ENCODE measurements around the gene RAD23B.
"Not testable (repeated sequence)": the region's sequence is repeated elsewhere in the genome, so short reads cannot be mapped to it uniquely, and the experiment has no call there.

RAD23B gene

GRCh38 chr9:107294756-107295155, 11.7 kb downstream of the RAD23B start:
- no peak for DNase-seq

- no peak for DNase-seq
Measured at GRCh38 chr9:107295995-107296394, 12.9 kb downstream of the RAD23B start.

GRCh38 chr9:107296592-107296991, 13.5 kb downstream of the RAD23B start:
- not testable (repeated sequence) for DNase-seq

GRCh38 chr9:107299437-107299836, 16.4 kb downstream of the RAD23B start:
- no peak for DNase-seq

GRCh38 chr9:107306308-107306707, 23.2 kb downstream of the RAD23B start:
- DNase-seq: no peak

- no peak for DNase-seq
Measured at GRCh38 chr9:107307331-107307730, 24.3 kb downstream of the RAD23B start.

GRCh38 chr9:107308461-107308860, 25.4 kb downstream of the RAD23B start:
- no peak for DNase-seq

GRCh38 chr9:107309271-107309670, 26.2 kb downstream of the RAD23B start:
- DNase-seq: no peak

GRCh38 chr9:107312376-107313050, 29.4 kb downstream of the RAD23B start:
- DNase-seq: no peak

GRCh38 chr9:107313555-107314096, 30.5 kb downstream of the RAD23B start:
- DNase-seq: no peak

- no peak for DNase-seq
Measured at GRCh38 chr9:107314763-107315162, 31.7 kb downstream of the RAD23B start.

- no peak for DNase-seq
Measured at GRCh38 chr9:107316795-107317661, 33.9 kb downstream of the RAD23B start.

GRCh38 chr9:107322643-107323042, 39.6 kb downstream of the RAD23B start:
- no peak for DNase-seq

GRCh38 chr9:107323836-107324585, 40.9 kb downstream of the RAD23B start:
- DNase-seq: no peak

- DNase-seq: no peak
Measured at GRCh38 chr9:107325842-107326241, 42.8 kb downstream of the RAD23B start.

GRCh38 chr9:107328510-107328909, 45.4 kb downstream of the RAD23B start:
- DNase-seq: no peak

GRCh38 chr9:107330420-107330819, 47.3 kb downstream of the RAD23B start:
- DNase-seq: no peak

- no peak for DNase-seq
Measured at GRCh38 chr9:107332883-107333282, 49.8 kb downstream of the RAD23B start.

GRCh38 chr9:107333363-107333762, 50.3 kb downstream of the RAD23B start:
- DNase-seq: no peak

- DNase-seq: no peak
Measured at GRCh38 chr9:107334103-107334776, 51.2 kb downstream of the RAD23B start.

- no peak for DNase-seq
Measured at GRCh38 chr9:107335331-107335730, 52.3 kb downstream of the RAD23B start.

- no peak for DNase-seq
Measured at GRCh38 chr9:107336718-107337360, 53.8 kb downstream of the RAD23B start.
